ENCODE data around the gene PRPH2. TPM values are rescaled to one million over a fixed set of nuclear protein-coding genes. Genes with fewer than 3 reads are reported as not detected.
"Not testable (repeated sequence)": the region's sequence is repeated elsewhere in the genome, so short reads cannot be mapped to it uniquely, and the experiment has no call there.

PRPH2 gene
- total and polyA plus RNA-seq, 2 donors = 1.1 to 5.1 TPM

DNA sequence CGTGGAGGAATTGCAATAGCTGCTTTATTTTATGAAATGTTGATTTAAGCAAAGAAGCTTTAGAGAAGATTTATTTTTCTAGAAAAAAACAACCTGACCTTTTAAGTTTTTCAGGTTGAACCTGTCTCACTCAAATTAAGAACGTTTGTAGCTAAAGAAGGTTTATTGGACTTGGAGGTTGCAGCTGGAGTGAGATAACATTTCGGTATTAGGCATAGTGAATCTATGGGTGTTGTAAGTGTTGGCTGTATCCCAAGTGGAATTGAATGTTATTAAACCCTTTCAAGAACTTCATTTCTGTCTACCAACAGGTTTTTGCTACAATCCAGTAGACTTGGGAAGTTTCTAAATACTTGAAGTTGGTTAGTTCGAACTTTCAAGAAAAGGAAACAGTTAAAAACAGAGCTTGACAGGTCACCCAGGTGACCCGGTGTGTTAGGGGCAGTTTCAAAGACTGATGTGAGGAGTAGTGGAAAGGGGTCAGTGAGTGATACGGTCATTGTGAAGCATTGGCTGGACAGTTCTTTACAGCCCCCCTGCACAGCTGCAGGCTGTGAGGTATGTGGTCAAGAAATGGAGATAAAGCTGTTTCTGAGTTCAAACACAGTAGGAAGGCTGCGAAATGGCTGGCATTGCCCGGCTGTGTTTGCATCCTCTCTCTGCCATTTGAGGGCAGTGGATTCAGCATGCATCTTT, 26.0 kb upstream of the PRPH2 start:
- no peaks in the 10 kb centered on the region for H3K36me3 ChIP-seq (ENCODE audit: insufficient read depth)
- no peak for DNase-seq (ENCODE audit: extremely low spot score)
- 45% methylated on average over 8 of the region's 8 CpGs for WGBS
- H3K4me1 ChIP-seq (ENCODE audit: insufficient read depth) = no peaks in the 10 kb centered on the region
- no peak overlapping the region for H3K4me3 ChIP-seq (ENCODE audit: low read depth, low read length)
- no peak overlapping the region for H3K27ac ChIP-seq (ENCODE audit: low read depth)

DNA sequence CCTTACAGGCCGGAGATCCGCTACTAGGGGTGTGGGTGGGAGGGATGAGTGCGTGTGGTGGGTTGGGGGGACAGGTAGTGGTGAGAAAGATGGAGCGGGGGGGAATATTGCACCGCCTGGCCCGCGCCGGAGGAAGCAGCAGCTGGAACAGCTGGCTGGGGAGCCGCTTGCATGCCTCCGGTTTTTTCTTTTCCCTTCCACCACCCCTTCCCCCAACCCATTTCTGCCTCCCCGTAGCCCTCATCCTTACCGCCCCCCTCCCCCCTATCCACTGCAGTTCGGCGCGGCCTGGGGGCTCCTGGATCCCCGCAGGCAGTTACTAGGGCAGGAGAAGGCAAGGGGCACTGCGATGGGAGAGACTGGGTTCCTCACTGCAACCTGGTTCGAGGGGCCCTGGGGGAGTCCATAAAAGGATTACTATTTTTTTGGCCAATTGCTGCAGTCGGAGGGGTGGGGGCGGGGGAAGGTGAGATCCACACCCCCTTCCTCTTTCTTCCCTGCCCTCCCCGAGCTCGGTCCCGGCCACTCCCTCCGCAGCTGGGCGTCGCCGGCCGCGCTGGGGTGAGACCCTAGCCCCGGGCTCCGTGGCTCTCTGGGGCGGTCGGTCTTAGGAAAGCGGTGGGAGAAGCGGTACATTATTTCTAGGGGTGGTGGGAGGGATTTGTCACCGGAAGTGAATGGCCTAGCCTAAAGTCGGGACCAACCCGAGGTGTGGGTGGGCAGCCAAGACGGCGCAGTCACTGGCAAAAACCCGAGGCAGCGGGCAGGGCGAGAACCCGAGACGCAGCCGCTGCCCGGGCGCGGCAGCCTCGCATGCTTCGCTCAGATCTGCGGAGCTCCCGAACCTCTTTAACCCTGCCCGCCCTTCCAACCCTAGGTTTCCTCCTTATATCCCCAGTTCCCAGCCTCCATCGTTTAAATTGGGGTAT, 24.3 kb upstream of the PRPH2 start:
- under 1% methylated on average over 55 of the region's 55 CpGs for WGBS
- DNase-seq (ENCODE audit: extremely low spot score) = peak; percentile 80
- Histone ChIP-seq H3K27ac (ENCODE audit: low read depth) (peak overlapping the region; percentile 90), H3K4me3 (ENCODE audit: low read depth, low read length) (peak overlapping the region; percentile 87), H3K36me3 (ENCODE audit: insufficient read depth) (no peaks in the 10 kb centered on the region), H3K4me1 (ENCODE audit: insufficient read depth) (no peaks in the 10 kb centered on the region)

DNA sequence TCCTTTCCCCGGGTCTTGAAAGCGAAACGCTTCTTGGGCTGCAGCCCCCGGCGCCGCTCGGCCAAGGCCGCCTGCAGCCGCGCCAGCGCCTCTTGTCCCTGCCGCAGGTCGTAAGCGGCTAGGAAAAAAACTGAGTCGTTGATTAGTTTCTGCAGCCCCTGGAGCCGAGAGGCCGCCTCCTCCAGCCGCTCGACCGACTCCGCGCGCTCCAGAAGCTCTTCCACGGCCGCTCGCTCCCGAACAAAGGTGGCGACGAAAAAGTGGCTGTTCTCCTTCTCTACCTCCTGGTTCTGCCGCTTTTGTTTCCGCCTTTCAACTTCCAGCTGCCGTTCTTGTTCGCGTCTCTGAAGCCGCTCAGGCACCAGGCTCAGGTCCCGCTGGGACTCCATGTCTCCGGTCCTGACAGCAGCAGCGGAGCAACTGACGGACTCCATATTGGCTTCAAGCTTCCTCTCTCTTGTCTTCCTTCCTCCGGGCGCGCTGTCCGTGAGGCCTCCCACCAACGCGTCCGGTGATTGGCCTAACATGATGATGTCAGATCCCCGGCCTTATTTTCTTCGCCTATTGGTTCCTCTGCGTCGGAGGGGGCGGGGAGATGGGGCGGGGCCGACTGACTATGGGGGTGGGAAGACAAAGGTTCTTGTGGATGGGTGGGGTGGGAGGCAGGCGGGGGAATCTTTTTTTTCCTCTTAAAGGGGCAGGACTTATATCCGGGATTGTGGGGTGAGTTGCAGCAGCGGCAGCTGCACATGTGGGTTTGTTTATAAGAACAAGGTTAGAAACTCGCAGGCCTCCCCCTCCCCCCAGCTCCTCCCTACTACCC, 23.5 kb upstream of the PRPH2 start, which contains the start of gene TBCC:
TSS of gene TBCC (minus strand) at position 464 of the 823 bp plus-strand sequence. CDS start at position 434, 30 bp downstream.
- Histone ChIP-seq H3K27ac (ENCODE audit: low read depth) (peak within 1 kb of the TSS; percentile 95), H3K36me3 (ENCODE audit: insufficient read depth) (no peaks in the 10 kb centered on the region), H3K4me3 (ENCODE audit: low read depth, low read length) (peak within 1 kb of the TSS; percentile 87), H3K4me1 (ENCODE audit: insufficient read depth) (no peaks in the 10 kb centered on the region)
- under 1% methylated on average over 57 of the region's 57 CpGs for WGBS
- peak; percentile 98 for DNase-seq (ENCODE audit: extremely low spot score)

DNA sequence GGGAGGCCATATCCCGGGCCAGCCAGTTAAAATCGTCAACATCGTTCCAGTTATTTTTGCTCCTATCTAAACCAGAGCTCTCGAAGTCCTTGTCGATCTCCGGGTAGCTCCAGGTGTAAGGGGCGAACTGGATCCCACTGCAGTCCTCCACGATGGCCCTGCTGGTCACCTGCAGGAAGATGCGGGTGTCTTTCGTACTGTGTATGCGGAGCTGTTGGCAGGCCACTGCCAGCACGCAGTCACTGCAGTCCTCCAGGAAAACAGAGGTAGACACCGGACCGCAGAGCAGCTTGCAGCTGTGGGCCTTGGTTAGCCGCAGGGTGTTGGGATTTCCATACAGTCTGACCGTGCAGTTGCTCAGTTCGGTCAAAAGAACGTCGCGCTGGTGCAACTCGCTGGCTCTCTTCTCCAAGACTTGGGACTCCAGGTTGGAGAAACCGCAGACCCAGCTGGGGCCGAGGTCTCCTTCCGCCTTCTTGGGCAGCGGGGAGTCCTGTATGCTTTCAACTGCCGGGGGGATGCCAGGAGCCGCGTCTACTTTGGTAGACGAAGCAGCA, 22.8 kb upstream of the PRPH2 start:
- DNase-seq (ENCODE audit: extremely low spot score) = no peak
- 2% methylated on average over 29 of the region's 29 CpGs for WGBS
- Histone ChIP-seq H3K27ac (ENCODE audit: low read depth) (no peak overlapping the region), H3K4me1 (ENCODE audit: insufficient read depth) (no peaks in the 10 kb centered on the region), H3K36me3 (ENCODE audit: insufficient read depth) (no peaks in the 10 kb centered on the region), H3K4me3 (ENCODE audit: low read depth, low read length) (peak overlapping the region; percentile 82)

DNA sequence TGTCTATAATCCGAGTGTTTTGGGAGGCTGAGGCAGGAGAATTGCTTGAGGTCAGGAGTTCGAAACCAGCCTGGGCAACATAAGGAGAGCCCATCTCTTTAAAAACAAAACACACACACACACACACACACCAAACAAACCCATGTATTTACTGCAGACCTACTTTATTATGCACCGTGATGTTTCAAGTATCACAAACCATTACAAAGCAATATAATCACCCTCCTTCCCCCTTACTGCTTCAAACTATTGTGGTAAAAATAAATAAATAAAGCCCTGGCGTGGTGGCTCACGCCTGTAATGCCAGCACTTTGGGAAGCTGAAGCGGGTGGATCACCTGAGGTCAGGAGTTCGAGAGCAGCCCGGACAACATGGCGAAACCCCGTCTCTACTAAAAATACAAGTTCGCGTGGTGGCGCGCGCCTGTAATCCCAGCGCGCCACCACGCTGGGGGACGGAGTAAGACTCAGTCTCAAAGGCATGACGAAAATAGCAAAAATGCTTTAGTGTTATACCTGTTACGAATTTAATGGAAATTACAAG, 22.0 kb upstream of the PRPH2 start:
- H3K27ac ChIP-seq (ENCODE audit: low read depth) = no peak overlapping the region
- WGBS = 42% methylated on average over 21 of the region's 21 CpGs
- DNase-seq (ENCODE audit: extremely low spot score) = no peak
- H3K36me3 ChIP-seq (ENCODE audit: insufficient read depth) = no peaks in the 10 kb centered on the region
- H3K4me1 ChIP-seq (ENCODE audit: insufficient read depth) = no peaks in the 10 kb centered on the region
- peak overlapping the region; percentile 82 for H3K4me3 ChIP-seq (ENCODE audit: low read depth, low read length)

DNA sequence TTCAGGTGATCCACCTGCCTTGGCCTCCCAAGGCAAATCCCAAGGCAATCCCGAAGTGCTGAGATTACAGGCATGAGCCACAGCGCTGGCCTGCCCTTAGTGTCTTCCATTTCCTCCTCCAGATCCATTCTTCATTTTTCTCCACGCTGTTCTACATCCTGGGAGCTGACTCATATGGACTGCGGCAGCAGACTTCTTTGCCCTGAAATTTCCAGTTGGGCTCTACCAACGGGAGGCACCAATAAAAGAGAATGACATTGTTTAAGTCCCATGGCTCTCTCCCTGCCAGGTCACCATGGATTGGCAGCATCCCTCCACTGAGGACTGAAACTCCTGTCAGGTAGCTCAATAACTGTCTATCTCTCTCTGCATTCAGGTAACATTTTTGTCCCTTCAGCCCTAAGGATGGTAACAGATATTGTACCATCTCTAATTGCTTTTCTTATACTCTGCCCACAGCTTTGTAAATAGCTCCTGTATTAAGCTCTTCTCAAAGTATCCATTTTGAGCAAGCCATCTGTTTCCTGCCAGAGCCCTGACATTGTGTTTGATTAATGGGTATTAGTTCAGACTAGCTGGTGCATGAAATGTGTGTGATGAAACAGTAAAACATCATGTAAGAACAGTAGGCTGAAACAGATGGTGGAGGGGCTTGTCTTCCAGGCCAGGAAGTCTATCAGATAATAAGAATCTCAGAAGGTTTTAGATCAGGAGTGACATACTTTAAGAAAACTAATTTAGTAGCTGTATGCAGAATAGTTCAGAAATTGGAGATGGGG, 19.9 kb upstream of the PRPH2 start:
- Histone ChIP-seq H3K36me3 (ENCODE audit: insufficient read depth) (no peaks in the 10 kb centered on the region), H3K4me3 (ENCODE audit: low read depth, low read length) (no peak overlapping the region), H3K27ac (ENCODE audit: low read depth) (no peak overlapping the region), H3K4me1 (ENCODE audit: insufficient read depth) (no peaks in the 10 kb centered on the region)
- 75% methylated on average over 5 of the region's 5 CpGs for WGBS
- DNase-seq (ENCODE audit: extremely low spot score) = no peak

DNA sequence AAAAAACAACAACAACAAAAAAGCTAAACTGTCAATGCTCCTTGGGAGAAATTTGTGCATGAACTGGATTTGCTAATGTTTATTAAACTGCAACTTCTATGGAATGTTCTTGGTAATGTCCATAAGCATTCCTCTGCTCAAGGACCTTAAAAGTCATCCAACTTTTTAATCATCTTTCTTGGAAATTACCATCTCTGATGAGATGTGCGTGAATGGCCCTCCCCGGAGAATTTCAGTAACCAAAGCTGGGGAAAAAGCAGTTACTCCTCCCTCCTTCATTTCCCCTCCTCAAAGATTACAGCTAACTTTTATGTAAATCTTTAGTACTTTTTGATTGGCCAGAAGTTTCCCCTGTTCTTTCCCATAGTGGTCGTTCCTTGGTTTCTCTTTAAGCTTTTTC, 18.3 kb upstream of the PRPH2 start:
- H3K4me1 ChIP-seq (ENCODE audit: insufficient read depth) = no peaks in the 10 kb centered on the region
- no peak overlapping the region for H3K4me3 ChIP-seq (ENCODE audit: low read depth, low read length)
- WGBS = 57% methylated on average over 3 of the region's 3 CpGs
- H3K27ac ChIP-seq (ENCODE audit: low read depth) = no peak overlapping the region
- DNase-seq (ENCODE audit: extremely low spot score) = no peak
- H3K36me3 ChIP-seq (ENCODE audit: insufficient read depth) = no peaks in the 10 kb centered on the region

DNA sequence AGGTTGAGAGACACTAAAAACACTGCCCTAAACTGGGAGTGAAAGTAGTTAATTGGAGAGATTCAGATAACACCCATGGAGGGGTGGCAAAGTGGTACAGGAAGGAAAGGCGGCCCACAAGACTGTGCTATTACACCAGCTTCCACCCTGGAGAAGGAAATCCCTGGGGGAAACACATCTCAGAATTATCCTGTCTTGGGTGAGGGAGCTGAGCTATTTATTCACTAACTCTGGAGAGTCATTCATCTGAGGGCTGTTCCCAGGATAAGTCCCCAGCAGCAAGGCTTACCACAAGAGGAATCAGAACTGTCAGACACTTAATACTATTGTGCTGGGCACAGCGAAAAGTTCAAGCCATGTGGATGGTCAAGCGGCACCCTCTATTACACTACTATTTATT, 13.6 kb upstream of the PRPH2 start:
- H3K36me3 ChIP-seq (ENCODE audit: insufficient read depth) = no peaks in the 10 kb centered on the region
- 90% methylated on average over 3 of the region's 3 CpGs for WGBS
- no peak for DNase-seq (ENCODE audit: extremely low spot score)
- H3K4me3 ChIP-seq (ENCODE audit: low read depth, low read length) = no peak overlapping the region
- H3K4me1 ChIP-seq (ENCODE audit: insufficient read depth) = no peaks in the 10 kb centered on the region
- no peak overlapping the region for H3K27ac ChIP-seq (ENCODE audit: low read depth)

DNA sequence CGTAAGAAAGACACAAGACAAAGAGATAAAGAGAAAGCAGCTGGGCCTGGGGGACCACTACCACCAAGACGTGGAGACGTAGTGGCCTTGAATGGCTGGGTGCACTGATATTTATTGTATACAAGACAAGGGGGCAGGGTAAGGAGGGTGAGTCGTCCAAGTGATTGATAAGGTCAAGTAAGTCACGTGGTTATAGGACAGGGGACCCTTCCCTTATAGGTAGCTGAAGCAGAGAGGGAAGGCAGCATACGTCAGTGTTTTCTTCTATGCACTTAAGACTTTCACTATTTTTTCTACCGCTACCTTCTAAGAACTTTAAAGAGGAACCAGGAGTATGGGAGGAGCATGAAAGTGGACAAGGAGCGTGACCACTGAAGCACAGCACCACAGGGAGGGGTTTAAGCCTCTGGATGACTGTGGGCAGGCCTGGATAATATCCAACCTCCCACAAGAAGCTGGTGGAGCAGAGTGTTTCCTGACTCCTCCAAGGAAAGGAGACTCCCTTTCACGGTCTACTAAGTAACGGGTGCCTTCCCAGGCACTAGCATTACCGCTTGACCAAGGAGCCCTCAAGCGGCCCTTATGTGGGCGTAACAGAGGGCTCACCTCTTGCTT, 11.6 kb upstream of the PRPH2 start:
- not testable (repeated sequence) for H3K27ac ChIP-seq (ENCODE audit: low read depth); DNase-seq (ENCODE audit: extremely low spot score); H3K36me3 ChIP-seq (ENCODE audit: insufficient read depth); H3K4me1 ChIP-seq (ENCODE audit: insufficient read depth); H3K4me3 ChIP-seq (ENCODE audit: low read depth, low read length)
- 72% methylated on average over 13 of the region's 13 CpGs for WGBS

DNA sequence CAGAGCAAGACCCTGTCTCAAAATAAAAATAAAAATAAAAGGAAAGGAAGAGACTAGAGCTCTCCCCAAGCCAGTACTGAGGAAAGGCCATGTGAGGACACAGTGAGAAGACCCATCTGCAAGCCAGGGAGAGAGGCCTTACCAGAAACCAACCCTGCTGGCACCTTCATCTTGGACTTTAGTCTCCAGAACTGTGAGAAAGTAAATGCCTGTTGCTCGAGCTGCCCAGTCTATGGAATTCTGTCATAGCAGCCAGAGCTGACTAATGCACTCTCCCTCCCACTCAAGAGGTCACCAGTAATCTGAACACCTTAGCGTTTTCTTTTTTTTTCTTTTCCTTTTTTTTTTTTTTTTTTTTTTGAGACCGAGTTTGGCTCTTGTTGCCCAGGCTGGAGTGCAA, 7.3 kb upstream of the PRPH2 start:
- H3K27ac ChIP-seq (ENCODE audit: low read depth) = no peak overlapping the region
- H3K36me3 ChIP-seq (ENCODE audit: insufficient read depth) = no peaks in the 10 kb centered on the region
- H3K4me1 ChIP-seq (ENCODE audit: insufficient read depth) = no peaks in the 10 kb centered on the region
- H3K4me3 ChIP-seq (ENCODE audit: low read depth, low read length) = no peak overlapping the region
- no peak for DNase-seq (ENCODE audit: extremely low spot score)
- 48% methylated on average over 3 of the region's 3 CpGs for WGBS

DNA sequence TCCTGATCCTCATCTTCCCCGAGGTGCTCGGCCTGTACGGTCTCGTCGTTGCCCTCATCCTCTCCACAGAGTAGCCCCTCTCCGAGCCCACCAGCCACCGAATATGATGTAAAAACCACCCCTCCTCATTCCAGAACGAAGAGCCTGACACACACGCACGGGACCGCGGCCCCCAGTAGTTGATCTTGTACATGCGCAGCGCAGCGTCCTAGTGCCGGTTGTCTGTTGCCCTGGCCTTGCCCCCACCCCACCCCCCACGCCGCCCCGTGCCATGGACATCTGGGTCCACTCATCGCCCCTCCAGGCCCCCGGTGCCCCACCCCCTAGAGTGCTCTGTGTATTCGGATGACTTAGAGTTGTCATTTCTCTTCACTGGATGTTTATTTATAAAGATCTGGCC, 5.2 kb upstream of the PRPH2 start:
- no peaks in the 10 kb centered on the region for H3K4me1 ChIP-seq (ENCODE audit: insufficient read depth)
- 53% methylated on average over 22 of the region's 22 CpGs for WGBS
- DNase-seq (ENCODE audit: extremely low spot score) = no peak
- H3K36me3 ChIP-seq (ENCODE audit: insufficient read depth) = no peaks in the 10 kb centered on the region
- peak overlapping the region; percentile 49 for H3K4me3 ChIP-seq (ENCODE audit: low read depth, low read length)
- H3K27ac ChIP-seq (ENCODE audit: low read depth) = peak overlapping the region; percentile 61

DNA sequence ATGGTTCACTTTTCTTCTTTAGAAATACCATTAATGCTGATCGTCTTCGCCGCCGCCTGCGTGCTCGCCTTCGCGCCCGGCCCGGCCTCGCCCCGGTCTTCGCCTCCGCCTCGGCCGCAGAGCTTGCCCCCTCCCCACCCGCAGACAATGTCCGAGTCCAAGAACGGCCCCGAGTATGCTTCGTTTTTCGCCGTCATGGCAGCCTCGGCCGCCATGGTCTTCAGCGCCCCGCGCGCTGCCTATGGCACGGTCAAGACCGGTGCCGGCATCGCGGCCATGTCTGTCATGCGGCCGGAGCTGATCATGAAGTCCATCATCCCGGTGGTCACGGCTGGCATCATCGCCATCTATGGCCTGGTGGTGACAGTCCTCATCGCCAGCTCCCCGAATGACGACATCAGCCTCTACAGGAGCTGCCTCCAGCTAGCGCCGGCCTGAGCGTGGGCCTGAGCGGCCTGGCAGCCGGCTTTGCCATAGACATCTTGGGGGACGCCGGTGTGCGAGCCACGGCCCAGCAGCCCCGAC, 4.8 kb upstream of the PRPH2 start:
- H3K27ac ChIP-seq (ENCODE audit: low read depth) = peak overlapping the region; percentile 61
- DNase-seq (ENCODE audit: extremely low spot score) = no peak
- H3K4me1 ChIP-seq (ENCODE audit: insufficient read depth) = no peaks in the 10 kb centered on the region
- 14% methylated on average over 52 of the region's 52 CpGs for WGBS
- H3K36me3 ChIP-seq (ENCODE audit: insufficient read depth) = no peaks in the 10 kb centered on the region
- peak overlapping the region; percentile 49 for H3K4me3 ChIP-seq (ENCODE audit: low read depth, low read length)
